OCI-LY7 (cell line): Measurements from ENCODE around the gene GAP43. TPM values are rescaled to one million over a fixed set of nuclear protein-coding genes. Genes with fewer than 3 reads are reported as not detected.

Experiments
- BruUV-seq: library from RNA; stranded (reverse); fragments of 400-500 nt; replicated peaks from 2 replicates; lab custom pipeline; 2021; lab: Mats Ljungman, UMichigan
- CTCF ChIA-PET: fragments of 300-600 bp; sonication (Branson Sonifier 250); formaldehyde crosslinking; loops from one replicate; lab custom pipeline; 2022; ENCODE audit warnings: antibody characterized with exemption; ENCODE audit not compliant: unreplicated experiment; lab: Charles Lee
- POLR2A ChIA-PET: fragments of 300-600 bp; sonication (Branson Sonifier 250); formaldehyde crosslinking; loops from one replicate; lab custom pipeline; 2022; ENCODE audit warnings: antibody characterized with exemption; lab: Charles Lee
- DNase-seq: peaks from one replicate; pipeline ENCODE4 v3.0.0-alpha.2; 2015; ENCODE audit warnings: low spot score
- H2AFZ ChIP-seq: fragments of 200-600 bp; sonication (generic), shearing (Covaris generic); 2 replicates; pipeline ENCODE4 v1.6.1; 2014; ENCODE audit warnings: mild to moderate bottlenecking, antibody characterized with exemption, low read length, moderate library complexity
- H3K27ac ChIP-seq: fragments of 200-600 bp; sonication (generic); 2 replicates; pipeline ENCODE4 v1.5.1; 2014; ENCODE audit warnings: mixed run types, low read depth, mild to moderate bottlenecking, moderate library complexity, low read length, inconsistent platforms; ENCODE audit not compliant: poor library complexity, severe bottlenecking
- H3K36me3 ChIP-seq: fragments of 200-600 bp; sonication (generic); 2 replicates; pipeline ENCODE4 v1.6.1; 2014; ENCODE audit warnings: mild to moderate bottlenecking, antibody characterized with exemption, low read length, moderate library complexity, mixed read lengths; ENCODE audit not compliant: insufficient read depth
- H3K4me1 ChIP-seq: fragments of 200-600 bp; sonication (generic); 2 replicates; pipeline ENCODE4 v1.5.1; 2014; ENCODE audit warnings: mild to moderate bottlenecking, low read length; ENCODE audit not compliant: insufficient read depth, poor library complexity, severe bottlenecking
- H3K4me2 ChIP-seq: fragments of 200-600 bp; sonication (generic); 2 replicates; pipeline ENCODE4 v1.6.1; 2014; ENCODE audit warnings: mild to moderate bottlenecking, low read length
- H3K4me3 ChIP-seq: fragments of 200-600 bp; sonication (generic); 2 replicates; pipeline ENCODE4 v1.5.1; 2014; ENCODE audit warnings: mild to moderate bottlenecking, low read depth, low read length; ENCODE audit not compliant: poor library complexity, severe bottlenecking
- H3K79me2 ChIP-seq: fragments of 200-600 bp; sonication (generic); 2 replicates; pipeline ENCODE4 v1.6.1; 2016; ENCODE audit warnings: low read depth, mild to moderate bottlenecking, low read length, moderate library complexity, mixed read lengths; ENCODE audit not compliant: insufficient read depth
- H3K9me2 ChIP-seq: fragments of 200-600 bp; sonication (generic); 2 replicates; pipeline ENCODE4 v1.6.1; 2016; ENCODE audit warnings: mild to moderate bottlenecking, low read length, mixed read lengths; ENCODE audit not compliant: insufficient read depth
- H3K9me3 ChIP-seq: fragments of 200-600 bp; sonication (generic); 2 replicates; pipeline ENCODE4 v1.6.1; 2014; ENCODE audit warnings: mild to moderate bottlenecking, mixed run types, low read length, mixed read lengths
- H4K20me1 ChIP-seq: fragments of 200-600 bp; sonication (generic); 2 replicates; pipeline ENCODE4 v1.6.1; 2014; ENCODE audit warnings: mild to moderate bottlenecking, antibody characterized with exemption, low read length, moderate library complexity, mixed read lengths; ENCODE audit not compliant: insufficient read depth
- EZH2phosphoT487 ChIP-seq: fragments of 200-600 bp; sonication (generic); IDR thresholded peaks from 2 replicates; pipeline ENCODE4 v1.6.1; 2018; ENCODE audit warnings: low read depth, borderline replicate concordance, mild to moderate bottlenecking, mixed run types, antibody characterized with exemption, low read length, moderate library complexity, mixed read lengths
- intact Hi-C: fragments of 100-400 bp; cut with micrococcal nuclease; formaldehyde crosslinking; loops from one replicate; pipeline ENCODE4 v1.10.0; 2022; ENCODE audit not compliant: unreplicated experiment
- total RNA-seq, 2 experiments: library from RNA; depleted of rRNA in 1 of 2; stranded (reverse); fragments of >200 nt in 1 of 2; shearing (Covaris generic) in 1 of 2; gene quantifications; 2 replicates each; pipeline ENCODE4 v1.2.3, GENCODE V29; 2014 to 2022
- TF ChIP-seq, protein P1 (sequence below): fragments of 200-600 bp; sonication (generic); conservative IDR thresholded peaks from 2 replicates; pipeline ENCODE4 v1.5.1; 2014; ENCODE audit warnings: mild to moderate bottlenecking, antibody characterized with exemption, low read length, moderate library complexity, mixed read lengths

GAP43 gene
- total RNA-seq, 2 experiments from 2014 or later, result not detected

DNA sequence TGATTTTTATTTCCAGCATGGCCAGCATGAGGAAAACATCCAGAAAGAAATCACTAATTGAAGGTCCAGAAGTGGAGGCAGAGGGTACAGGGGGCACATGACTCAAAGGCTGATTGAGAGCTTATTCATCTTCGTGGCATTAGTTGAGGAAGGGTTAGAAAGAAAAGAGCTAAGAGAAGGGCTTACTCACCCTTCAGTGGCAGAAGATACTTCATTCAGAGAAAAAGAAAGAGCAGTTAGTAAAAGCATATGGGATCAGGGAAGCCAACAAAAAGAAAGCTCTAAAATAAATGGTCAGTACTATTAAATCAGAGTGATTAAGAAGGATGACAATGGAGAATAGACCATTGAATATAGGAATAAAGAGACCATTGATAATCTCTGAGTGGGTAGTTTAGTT, 25.2 kb downstream of the GAP43 start:
- POLR2A ChIA-PET, result interaction anchor here (0.6 kb wide), 1 partner anchor 10 kb away, joined by 3 read pairs; no protein-coding TSS in a partner anchor
- H3K4me1 ChIP-seq, result peaks cover 12% of the 10 kb centered on the region
- TF ChIP-seq, protein P1, sequence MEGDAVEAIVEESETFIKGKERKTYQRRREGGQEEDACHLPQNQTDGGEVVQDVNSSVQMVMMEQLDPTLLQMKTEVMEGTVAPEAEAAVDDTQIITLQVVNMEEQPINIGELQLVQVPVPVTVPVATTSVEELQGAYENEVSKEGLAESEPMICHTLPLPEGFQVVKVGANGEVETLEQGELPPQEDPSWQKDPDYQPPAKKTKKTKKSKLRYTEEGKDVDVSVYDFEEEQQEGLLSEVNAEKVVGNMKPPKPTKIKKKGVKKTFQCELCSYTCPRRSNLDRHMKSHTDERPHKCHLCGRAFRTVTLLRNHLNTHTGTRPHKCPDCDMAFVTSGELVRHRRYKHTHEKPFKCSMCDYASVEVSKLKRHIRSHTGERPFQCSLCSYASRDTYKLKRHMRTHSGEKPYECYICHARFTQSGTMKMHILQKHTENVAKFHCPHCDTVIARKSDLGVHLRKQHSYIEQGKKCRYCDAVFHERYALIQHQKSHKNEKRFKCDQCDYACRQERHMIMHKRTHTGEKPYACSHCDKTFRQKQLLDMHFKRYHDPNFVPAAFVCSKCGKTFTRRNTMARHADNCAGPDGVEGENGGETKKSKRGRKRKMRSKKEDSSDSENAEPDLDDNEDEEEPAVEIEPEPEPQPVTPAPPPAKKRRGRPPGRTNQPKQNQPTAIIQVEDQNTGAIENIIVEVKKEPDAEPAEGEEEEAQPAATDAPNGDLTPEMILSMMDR, result no peak
- TF ChIP-seq EZH2phosphoT487, result no peak
- no peaks in the 10 kb centered on the region for H3K79me2 ChIP-seq
- H3K4me2 ChIP-seq, result no peak overlapping the region
- H3K4me3 ChIP-seq, result no peak overlapping the region
- H3K9me3 ChIP-seq, result no peaks in the 10 kb centered on the region
- no peaks in the 10 kb centered on the region for H4K20me1 ChIP-seq
- intact Hi-C loops, result no loop called here
- BruUV-seq, result no TSS peak
- no peak for DNase-seq
- CTCF ChIA-PET, result no interaction called here
- H2AFZ ChIP-seq, result no peak overlapping the region
- no peak overlapping the region for H3K27ac ChIP-seq
- no peaks in the 10 kb centered on the region for H3K36me3 ChIP-seq
- H3K9me2 ChIP-seq, result no peaks in the 10 kb centered on the region

- no peaks in the 10 kb centered on the region for H3K79me2 ChIP-seq
- no peaks in the 10 kb centered on the region for H3K36me3 ChIP-seq
- peak overlapping the region; percentile 2; the same call in 1 of the 2 replicates for H3K4me2 ChIP-seq
- BruUV-seq, result no TSS peak
- H2AFZ ChIP-seq, result peak overlapping the region; percentile 54; the same call in 1 of the 2 replicates
- intact Hi-C loops, result no loop called here
- H3K4me1 ChIP-seq, result peaks cover 12% of the 10 kb centered on the region
- POLR2A ChIA-PET, result interaction anchor here (1.0 kb wide), 1 partner anchor 11 kb away, joined by 4 read pairs; no protein-coding TSS in a partner anchor
- H3K9me3 ChIP-seq, result no peaks in the 10 kb centered on the region
- DNase-seq, result peak; percentile 21
- H3K4me3 ChIP-seq, result no peak overlapping the region
- TF ChIP-seq, protein P1, result no peak
- TF ChIP-seq EZH2phosphoT487, result no peak
- H3K9me2 ChIP-seq, result no peaks in the 10 kb centered on the region
- H3K27ac ChIP-seq, result no peak overlapping the region
- H4K20me1 ChIP-seq, result no peaks in the 10 kb centered on the region
- CTCF ChIA-PET, result no interaction called here
These were observed 27.8 kb downstream of the GAP43 start for GRCh38 chr3:115651087-115651486.

GRCh38 chr3:115651599-115651998, 28.3 kb downstream of the GAP43 start:
- Histone ChIP-seq H3K36me3 (no peaks in the 10 kb centered on the region), H4K20me1 (no peaks in the 10 kb centered on the region), H3K4me3 (no peak overlapping the region), H3K79me2 (no peaks in the 10 kb centered on the region), H3K4me1 (peaks cover 12% of the 10 kb centered on the region), H3K4me2 (peak overlapping the region; percentile 2; the same call in 1 of the 2 replicates), H3K9me3 (no peaks in the 10 kb centered on the region), H3K27ac (no peak overlapping the region), H3K9me2 (no peaks in the 10 kb centered on the region), H2AFZ (peak overlapping the region; percentile 54; the same call in 1 of the 2 replicates)
- no TSS peak for BruUV-seq
- CTCF ChIA-PET, result no interaction called here
- POLR2A ChIA-PET, result interaction anchor here (0.7 to 1.0 kb wide), 2 partner anchors 11 to 1207 kb away, joined by 3 to 4 read pairs; no protein-coding TSS in a partner anchor
- TF ChIP-seq, protein P1, result no peak
- DNase-seq, result no peak
- intact Hi-C loops, result no loop called here
